Middle frontal gyrus (tissue), 1 donor: Measurements from ENCODE around the gene NAPSA.
"Not testable (repeated sequence)": the region's sequence is repeated elsewhere in the genome, so short reads cannot be mapped to it uniquely, and the experiment has no call there.

Experiments
- DNase-seq: peaks from one replicate; pipeline ENCODE4 v3.0.0-alpha.2; 2015; ENCODE audit warnings: low spot score; ENCODE audit errors: extremely low spot score

NAPSA gene

GRCh38 chr19:50331994-50332243, 33.5 kb downstream of the NAPSA start:
- DNase-seq, result no peak

- no peak for DNase-seq
Measured at GRCh38 chr19:50331221-50331993, 34.0 kb downstream of the NAPSA start.

- peak; percentile 75 for DNase-seq
Measured at GRCh38 chr19:50330365-50331078, 34.9 kb downstream of the NAPSA start.

- DNase-seq, result not testable (repeated sequence)
Measured at GRCh38 chr19:50329926-50330294, 35.5 kb downstream of the NAPSA start.

GRCh38 chr19:50329146-50329925, 36.1 kb downstream of the NAPSA start, which contains the start of gene KCNC3:
KCNC3 (minus strand) TSS chr19:50329377; CDS start chr19:50329082, 295 bp downstream.
- peak; percentile 93 for DNase-seq

- DNase-seq, result no peak
Measured at GRCh38 chr19:50328873-50329145, 36.6 kb downstream of the NAPSA start.

GRCh38 chr19:50328224-50328872, 37.1 kb downstream of the NAPSA start:
- no peak for DNase-seq

- DNase-seq, result no peak
Measured at GRCh38 chr19:50327461-50328223, 37.8 kb downstream of the NAPSA start.

GRCh38 chr19:50327013-50327412, 38.4 kb downstream of the NAPSA start:
- DNase-seq, result no peak

GRCh38 chr19:50326101-50326664, 39.3 kb downstream of the NAPSA start:
- no peak for DNase-seq

GRCh38 chr19:50325310-50326100, 39.9 kb downstream of the NAPSA start:
- DNase-seq, result peak; percentile 60

GRCh38 chr19:50324331-50324730, 41.1 kb downstream of the NAPSA start:
- DNase-seq, result no peak

GRCh38 chr19:50323782-50324133, 41.7 kb downstream of the NAPSA start:
- no peak for DNase-seq

- no peak for DNase-seq
Measured at GRCh38 chr19:50322931-50323781, 42.3 kb downstream of the NAPSA start.

GRCh38 chr19:50322234-50322633, 43.2 kb downstream of the NAPSA start:
- DNase-seq, result no peak

- DNase-seq, result no peak
Measured at GRCh38 chr19:50321831-50322230, 43.6 kb downstream of the NAPSA start.

GRCh38 chr19:50320596-50320995, 44.8 kb downstream of the NAPSA start:
- DNase-seq, result no peak

- no peak for DNase-seq
Measured at GRCh38 chr19:50320051-50320450, 45.4 kb downstream of the NAPSA start.

- no peak for DNase-seq
Measured at GRCh38 chr19:50319156-50319555, 46.3 kb downstream of the NAPSA start.
